Measurements from ENCODE around the gene MLXIP.
"Not testable (repeated sequence)": the region's sequence is repeated elsewhere in the genome, so short reads cannot be mapped to it uniquely, and the experiment has no call there.

GRCh38 chr12:122176473-122176872 is 97.9 kb downstream of the MLXIP start:
- TF ChIP-seq, protein P1, sequence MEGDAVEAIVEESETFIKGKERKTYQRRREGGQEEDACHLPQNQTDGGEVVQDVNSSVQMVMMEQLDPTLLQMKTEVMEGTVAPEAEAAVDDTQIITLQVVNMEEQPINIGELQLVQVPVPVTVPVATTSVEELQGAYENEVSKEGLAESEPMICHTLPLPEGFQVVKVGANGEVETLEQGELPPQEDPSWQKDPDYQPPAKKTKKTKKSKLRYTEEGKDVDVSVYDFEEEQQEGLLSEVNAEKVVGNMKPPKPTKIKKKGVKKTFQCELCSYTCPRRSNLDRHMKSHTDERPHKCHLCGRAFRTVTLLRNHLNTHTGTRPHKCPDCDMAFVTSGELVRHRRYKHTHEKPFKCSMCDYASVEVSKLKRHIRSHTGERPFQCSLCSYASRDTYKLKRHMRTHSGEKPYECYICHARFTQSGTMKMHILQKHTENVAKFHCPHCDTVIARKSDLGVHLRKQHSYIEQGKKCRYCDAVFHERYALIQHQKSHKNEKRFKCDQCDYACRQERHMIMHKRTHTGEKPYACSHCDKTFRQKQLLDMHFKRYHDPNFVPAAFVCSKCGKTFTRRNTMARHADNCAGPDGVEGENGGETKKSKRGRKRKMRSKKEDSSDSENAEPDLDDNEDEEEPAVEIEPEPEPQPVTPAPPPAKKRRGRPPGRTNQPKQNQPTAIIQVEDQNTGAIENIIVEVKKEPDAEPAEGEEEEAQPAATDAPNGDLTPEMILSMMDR (tag by site-specific recombination; IDR thresholded peaks at IDR 0.05), result not testable (repeated sequence)
- TF ChIP-seq, protein P2, sequence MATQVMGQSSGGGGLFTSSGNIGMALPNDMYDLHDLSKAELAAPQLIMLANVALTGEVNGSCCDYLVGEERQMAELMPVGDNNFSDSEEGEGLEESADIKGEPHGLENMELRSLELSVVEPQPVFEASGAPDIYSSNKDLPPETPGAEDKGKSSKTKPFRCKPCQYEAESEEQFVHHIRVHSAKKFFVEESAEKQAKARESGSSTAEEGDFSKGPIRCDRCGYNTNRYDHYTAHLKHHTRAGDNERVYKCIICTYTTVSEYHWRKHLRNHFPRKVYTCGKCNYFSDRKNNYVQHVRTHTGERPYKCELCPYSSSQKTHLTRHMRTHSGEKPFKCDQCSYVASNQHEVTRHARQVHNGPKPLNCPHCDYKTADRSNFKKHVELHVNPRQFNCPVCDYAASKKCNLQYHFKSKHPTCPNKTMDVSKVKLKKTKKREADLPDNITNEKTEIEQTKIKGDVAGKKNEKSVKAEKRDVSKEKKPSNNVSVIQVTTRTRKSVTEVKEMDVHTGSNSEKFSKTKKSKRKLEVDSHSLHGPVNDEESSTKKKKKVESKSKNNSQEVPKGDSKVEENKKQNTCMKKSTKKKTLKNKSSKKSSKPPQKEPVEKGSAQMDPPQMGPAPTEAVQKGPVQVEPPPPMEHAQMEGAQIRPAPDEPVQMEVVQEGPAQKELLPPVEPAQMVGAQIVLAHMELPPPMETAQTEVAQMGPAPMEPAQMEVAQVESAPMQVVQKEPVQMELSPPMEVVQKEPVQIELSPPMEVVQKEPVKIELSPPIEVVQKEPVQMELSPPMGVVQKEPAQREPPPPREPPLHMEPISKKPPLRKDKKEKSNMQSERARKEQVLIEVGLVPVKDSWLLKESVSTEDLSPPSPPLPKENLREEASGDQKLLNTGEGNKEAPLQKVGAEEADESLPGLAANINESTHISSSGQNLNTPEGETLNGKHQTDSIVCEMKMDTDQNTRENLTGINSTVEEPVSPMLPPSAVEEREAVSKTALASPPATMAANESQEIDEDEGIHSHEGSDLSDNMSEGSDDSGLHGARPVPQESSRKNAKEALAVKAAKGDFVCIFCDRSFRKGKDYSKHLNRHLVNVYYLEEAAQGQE (tag by site-specific recombination; IDR thresholded peaks at IDR 0.05), result not testable (repeated sequence)
- not testable (repeated sequence) for TF ChIP-seq HOXA7 (CRISPR knock-in tag; IDR thresholded peaks at IDR 0.05; ENCODE audit: borderline replicate concordance); GLI4 (tag by site-specific recombination; IDR thresholded peaks at IDR 0.05); ZNF747 (tag by site-specific recombination; IDR thresholded peaks at IDR 0.05); ZNF398 (tag by site-specific recombination; IDR thresholded peaks at IDR 0.05)
- TF ChIP-seq, protein P3, sequence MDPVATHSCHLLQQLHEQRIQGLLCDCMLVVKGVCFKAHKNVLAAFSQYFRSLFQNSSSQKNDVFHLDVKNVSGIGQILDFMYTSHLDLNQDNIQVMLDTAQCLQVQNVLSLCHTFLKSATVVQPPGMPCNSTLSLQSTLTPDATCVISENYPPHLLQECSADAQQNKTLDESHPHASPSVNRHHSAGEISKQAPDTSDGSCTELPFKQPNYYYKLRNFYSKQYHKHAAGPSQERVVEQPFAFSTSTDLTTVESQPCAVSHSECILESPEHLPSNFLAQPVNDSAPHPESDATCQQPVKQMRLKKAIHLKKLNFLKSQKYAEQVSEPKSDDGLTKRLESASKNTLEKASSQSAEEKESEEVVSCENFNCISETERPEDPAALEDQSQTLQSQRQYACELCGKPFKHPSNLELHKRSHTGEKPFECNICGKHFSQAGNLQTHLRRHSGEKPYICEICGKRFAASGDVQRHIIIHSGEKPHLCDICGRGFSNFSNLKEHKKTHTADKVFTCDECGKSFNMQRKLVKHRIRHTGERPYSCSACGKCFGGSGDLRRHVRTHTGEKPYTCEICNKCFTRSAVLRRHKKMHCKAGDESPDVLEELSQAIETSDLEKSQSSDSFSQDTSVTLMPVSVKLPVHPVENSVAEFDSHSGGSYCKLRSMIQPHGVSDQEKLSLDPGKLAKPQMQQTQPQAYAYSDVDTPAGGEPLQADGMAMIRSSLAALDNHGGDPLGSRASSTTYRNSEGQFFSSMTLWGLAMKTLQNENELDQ (tag by site-specific recombination; IDR thresholded peaks at IDR 0.05; ENCODE audit: low read depth), result not testable (repeated sequence)

Measured in HEK293 (cell line).